ENCODE measurements around the gene SEC24D.

Gene SEC24D

GRCh38 chr4:118749347-118749988 is 86.5 kb downstream of the SEC24D start:
- DNase-seq = no peak

GRCh38 chr4:118746251-118746919 is 89.5 kb downstream of the SEC24D start:
- DNase-seq = no peak

GRCh38 chr4:118745357-118745756 is 90.6 kb downstream of the SEC24D start:
- DNase-seq = no peak

GRCh38 chr4:118743867-118744266 is 92.1 kb downstream of the SEC24D start:
- DNase-seq = no peak

- no peak for DNase-seq
These were observed 93.9 kb downstream of the SEC24D start for GRCh38 chr4:118742050-118742449.

- no peak for DNase-seq
These were observed 94.5 kb downstream of the SEC24D start for GRCh38 chr4:118741301-118741855.

GRCh38 chr4:118740869-118741268 is 95.1 kb downstream of the SEC24D start:
- DNase-seq = no peak

- DNase-seq = no peak
These were observed 96.8 kb downstream of the SEC24D start for GRCh38 chr4:118739022-118739713.

- no peak for DNase-seq
These were observed 97.8 kb downstream of the SEC24D start for GRCh38 chr4:118738090-118738489.

GRCh38 chr4:118736900-118737299 is 99.0 kb downstream of the SEC24D start:
- no peak for DNase-seq

GRCh38 chr4:118734491-118735205 is 101.3 kb downstream of the SEC24D start:
- DNase-seq = no peak

GRCh38 chr4:118732591-118733330 is 103.2 kb downstream of the SEC24D start:
- DNase-seq = no peak

- no peak for DNase-seq
These were observed 105.2 kb downstream of the SEC24D start for GRCh38 chr4:118730683-118731082.

GRCh38 chr4:118729287-118730286 is 106.3 kb downstream of the SEC24D start:
- DNase-seq = no peak

GRCh38 chr4:118727360-118727759 is 108.6 kb downstream of the SEC24D start:
- no peak for DNase-seq

GRCh38 chr4:118723369-118723768 is 112.6 kb downstream of the SEC24D start:
- DNase-seq = no peak

- no peak for DNase-seq
These were observed 114.2 kb downstream of the SEC24D start for GRCh38 chr4:118721752-118722151.

GRCh38 chr4:118718511-118719170 is 117.3 kb downstream of the SEC24D start:
- DNase-seq = no peak

- no peak for DNase-seq
These were observed 119.6 kb downstream of the SEC24D start for GRCh38 chr4:118716304-118716703.

GRCh38 chr4:118714682-118715081 is 121.2 kb downstream of the SEC24D start:
- DNase-seq = no peak

GRCh38 chr4:118712872-118713271 is 123.1 kb downstream of the SEC24D start:
- DNase-seq = peak; percentile 14

Measured in stimulated activated CD4-positive, alpha-beta T cell treated with anti-CD3 and anti-CD28 coated beads, Interleukin-1b, Interleukin-23, amount 100 ng/mL, for 48 hours (primary cell).